Measurements from ENCODE around the gene OCRL.

GRCh38 chrX:129559783-129560182 is 19.7 kb downstream of the OCRL start:
- TF ChIP-seq, protein P1, sequence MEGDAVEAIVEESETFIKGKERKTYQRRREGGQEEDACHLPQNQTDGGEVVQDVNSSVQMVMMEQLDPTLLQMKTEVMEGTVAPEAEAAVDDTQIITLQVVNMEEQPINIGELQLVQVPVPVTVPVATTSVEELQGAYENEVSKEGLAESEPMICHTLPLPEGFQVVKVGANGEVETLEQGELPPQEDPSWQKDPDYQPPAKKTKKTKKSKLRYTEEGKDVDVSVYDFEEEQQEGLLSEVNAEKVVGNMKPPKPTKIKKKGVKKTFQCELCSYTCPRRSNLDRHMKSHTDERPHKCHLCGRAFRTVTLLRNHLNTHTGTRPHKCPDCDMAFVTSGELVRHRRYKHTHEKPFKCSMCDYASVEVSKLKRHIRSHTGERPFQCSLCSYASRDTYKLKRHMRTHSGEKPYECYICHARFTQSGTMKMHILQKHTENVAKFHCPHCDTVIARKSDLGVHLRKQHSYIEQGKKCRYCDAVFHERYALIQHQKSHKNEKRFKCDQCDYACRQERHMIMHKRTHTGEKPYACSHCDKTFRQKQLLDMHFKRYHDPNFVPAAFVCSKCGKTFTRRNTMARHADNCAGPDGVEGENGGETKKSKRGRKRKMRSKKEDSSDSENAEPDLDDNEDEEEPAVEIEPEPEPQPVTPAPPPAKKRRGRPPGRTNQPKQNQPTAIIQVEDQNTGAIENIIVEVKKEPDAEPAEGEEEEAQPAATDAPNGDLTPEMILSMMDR (IDR thresholded peaks at IDR 0.05; ENCODE audit: borderline replicate concordance, extremely low read depth, low read length, poor library complexity, severe bottlenecking), result no peak
- no peak for TF ChIP-seq EZH2 (IDR thresholded peaks at IDR 0.05; ENCODE audit: borderline replicate concordance, low read depth, low read length, severe bottlenecking)
